Body of pancreas (tissue), 4 donors: ENCODE results near the gene DSTN.

ENCODE experiments used
- CTCF ChIP-seq, 7 experiments: fragments of 450-650 bp in 4 of 7; fragments of 200-600 bp in 3 of 7; sonication (generic) in 3 of 7; IDR thresholded peaks; one replicate each; pipeline ENCODE4 v1.5.1; 2016 to 2019; ENCODE audit warnings: antibody characterized with exemption in 7 of 7
- POLR2A ChIP-seq, 3 donors: fragments of 450-650 bp; IDR thresholded peaks; one replicate each; pipeline ENCODE4 v1.6.1; 2016; ENCODE audit warnings: antibody characterized with exemption in 3 of 3, mild to moderate bottlenecking in 2 of 3

GRCh38 chr20:17601957-17602356 is 32.1 kb downstream of the DSTN start:
- no peak for TF ChIP-seq CTCF (IDR thresholded peaks at IDR 0.05)
- TF ChIP-seq POLR2A (IDR thresholded peaks at IDR 0.05): no peak
